ENCODE results near the gene ZSWIM5. TPM values are rescaled to one million over a fixed set of nuclear protein-coding genes. Genes with fewer than 3 reads are reported as not detected.
"Not testable (repeated sequence)": the region's sequence is repeated elsewhere in the genome, so short reads cannot be mapped to it uniquely, and the experiment has no call there.

ZSWIM5 gene
- total RNA-seq, 1 experiment from 2014 or later = 7.9 TPM

GRCh38 chr1:45171575-45171974 lies 34.8 kb downstream of the ZSWIM5 start:
- ChIA-PET POLR2A (no interaction called here), CTCF (no interaction called here)
- ATAC-seq (no peak), DNase-seq (ENCODE audit: low read depth, low spot score) (no peak)
- no TSS peak for BruUV-seq (replicated peaks)
- Histone ChIP-seq H3K9me3 (ENCODE audit: control insufficient read depth, insufficient read depth, low read depth, low read length) (no peaks in the 10 kb centered on the region), H3K27me3 (ENCODE audit: control insufficient read depth, insufficient read depth, low read length) (no peaks in the 10 kb centered on the region), H3K27ac (ENCODE audit: low read length) (no peak overlapping the region), H3K36me3 (ENCODE audit: control insufficient read depth, insufficient read depth, low read length) (no peaks in the 10 kb centered on the region), H3K4me3 (ENCODE audit: low read depth in 2 of 2, low read length in 2 of 2) (no peak overlapping the region), H3K4me1 (ENCODE audit: control insufficient read depth, insufficient read depth, low read length) (peaks cover 14% of the 10 kb centered on the region)
- in situ Hi-C loops (cut with HindIII; ENCODE audit: low pct_unique_long_range_greater_than_20kb, low sequenced_read_pairs) = no loop called here
- intact Hi-C loops (cut with micrococcal nuclease; ENCODE audit: unreplicated experiment) = no loop called here
- TF ChIP-seq TCF7L2 (IDR thresholded peaks at IDR 0.05; ENCODE audit: low read depth, low read length) = no peak
- no peak for TF ChIP-seq SIN3A (IDR thresholded peaks at IDR 0.05; ENCODE audit: borderline replicate concordance, insufficient read depth, low read depth, low read length)
- TF ChIP-seq, protein P1, sequence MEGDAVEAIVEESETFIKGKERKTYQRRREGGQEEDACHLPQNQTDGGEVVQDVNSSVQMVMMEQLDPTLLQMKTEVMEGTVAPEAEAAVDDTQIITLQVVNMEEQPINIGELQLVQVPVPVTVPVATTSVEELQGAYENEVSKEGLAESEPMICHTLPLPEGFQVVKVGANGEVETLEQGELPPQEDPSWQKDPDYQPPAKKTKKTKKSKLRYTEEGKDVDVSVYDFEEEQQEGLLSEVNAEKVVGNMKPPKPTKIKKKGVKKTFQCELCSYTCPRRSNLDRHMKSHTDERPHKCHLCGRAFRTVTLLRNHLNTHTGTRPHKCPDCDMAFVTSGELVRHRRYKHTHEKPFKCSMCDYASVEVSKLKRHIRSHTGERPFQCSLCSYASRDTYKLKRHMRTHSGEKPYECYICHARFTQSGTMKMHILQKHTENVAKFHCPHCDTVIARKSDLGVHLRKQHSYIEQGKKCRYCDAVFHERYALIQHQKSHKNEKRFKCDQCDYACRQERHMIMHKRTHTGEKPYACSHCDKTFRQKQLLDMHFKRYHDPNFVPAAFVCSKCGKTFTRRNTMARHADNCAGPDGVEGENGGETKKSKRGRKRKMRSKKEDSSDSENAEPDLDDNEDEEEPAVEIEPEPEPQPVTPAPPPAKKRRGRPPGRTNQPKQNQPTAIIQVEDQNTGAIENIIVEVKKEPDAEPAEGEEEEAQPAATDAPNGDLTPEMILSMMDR (IDR thresholded peaks at IDR 0.05) = no peak
- TF ChIP-seq, protein P2, sequence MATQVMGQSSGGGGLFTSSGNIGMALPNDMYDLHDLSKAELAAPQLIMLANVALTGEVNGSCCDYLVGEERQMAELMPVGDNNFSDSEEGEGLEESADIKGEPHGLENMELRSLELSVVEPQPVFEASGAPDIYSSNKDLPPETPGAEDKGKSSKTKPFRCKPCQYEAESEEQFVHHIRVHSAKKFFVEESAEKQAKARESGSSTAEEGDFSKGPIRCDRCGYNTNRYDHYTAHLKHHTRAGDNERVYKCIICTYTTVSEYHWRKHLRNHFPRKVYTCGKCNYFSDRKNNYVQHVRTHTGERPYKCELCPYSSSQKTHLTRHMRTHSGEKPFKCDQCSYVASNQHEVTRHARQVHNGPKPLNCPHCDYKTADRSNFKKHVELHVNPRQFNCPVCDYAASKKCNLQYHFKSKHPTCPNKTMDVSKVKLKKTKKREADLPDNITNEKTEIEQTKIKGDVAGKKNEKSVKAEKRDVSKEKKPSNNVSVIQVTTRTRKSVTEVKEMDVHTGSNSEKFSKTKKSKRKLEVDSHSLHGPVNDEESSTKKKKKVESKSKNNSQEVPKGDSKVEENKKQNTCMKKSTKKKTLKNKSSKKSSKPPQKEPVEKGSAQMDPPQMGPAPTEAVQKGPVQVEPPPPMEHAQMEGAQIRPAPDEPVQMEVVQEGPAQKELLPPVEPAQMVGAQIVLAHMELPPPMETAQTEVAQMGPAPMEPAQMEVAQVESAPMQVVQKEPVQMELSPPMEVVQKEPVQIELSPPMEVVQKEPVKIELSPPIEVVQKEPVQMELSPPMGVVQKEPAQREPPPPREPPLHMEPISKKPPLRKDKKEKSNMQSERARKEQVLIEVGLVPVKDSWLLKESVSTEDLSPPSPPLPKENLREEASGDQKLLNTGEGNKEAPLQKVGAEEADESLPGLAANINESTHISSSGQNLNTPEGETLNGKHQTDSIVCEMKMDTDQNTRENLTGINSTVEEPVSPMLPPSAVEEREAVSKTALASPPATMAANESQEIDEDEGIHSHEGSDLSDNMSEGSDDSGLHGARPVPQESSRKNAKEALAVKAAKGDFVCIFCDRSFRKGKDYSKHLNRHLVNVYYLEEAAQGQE (IDR thresholded peaks at IDR 0.05; ENCODE audit: insufficient read depth in 1 of 2, low read depth in 2 of 2, low read length in 1 of 2) = no peak
- no peak for TF ChIP-seq POLR2AphosphoS5 (IDR thresholded peaks at IDR 0.05; ENCODE audit: low read depth, low read length)

DNA sequence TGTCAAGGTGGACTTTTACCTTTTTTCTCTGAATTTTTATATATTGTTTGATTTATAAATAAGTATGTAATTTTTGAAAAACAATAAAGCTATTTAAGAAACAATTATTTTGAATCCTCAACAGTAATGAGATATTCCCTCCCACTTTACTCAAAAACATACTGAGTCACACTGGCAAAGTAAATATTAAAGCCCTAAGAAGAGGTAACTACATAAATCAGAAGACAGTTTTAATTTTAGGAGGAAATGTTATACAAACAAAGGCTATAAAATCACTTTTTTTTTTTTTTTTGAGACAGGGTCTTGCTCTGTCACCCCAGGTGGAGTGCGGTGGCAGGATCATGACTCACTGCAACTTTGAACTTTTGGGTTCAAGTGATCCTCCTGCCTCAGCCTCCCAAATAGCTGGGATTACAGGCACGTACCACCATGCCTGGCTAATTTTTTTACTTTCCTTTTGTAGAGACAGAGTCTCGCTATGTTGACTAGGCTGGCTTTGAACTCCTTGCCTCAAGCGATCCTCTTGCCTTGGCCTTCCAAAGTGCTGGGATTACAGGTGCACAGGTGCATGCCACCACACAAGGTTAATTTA lies 36.2 kb downstream of the ZSWIM5 start:
- Histone ChIP-seq H3K4me3 (ENCODE audit: low read depth in 2 of 2, low read length in 2 of 2) (no peak overlapping the region), H3K4me1 (ENCODE audit: control insufficient read depth, insufficient read depth, low read length) (peaks cover 14% of the 10 kb centered on the region), H3K9me3 (ENCODE audit: control insufficient read depth, insufficient read depth, low read depth, low read length) (no peaks in the 10 kb centered on the region), H3K36me3 (ENCODE audit: control insufficient read depth, insufficient read depth, low read length) (no peaks in the 10 kb centered on the region), H3K27me3 (ENCODE audit: control insufficient read depth, insufficient read depth, low read length) (no peaks in the 10 kb centered on the region), H3K27ac (ENCODE audit: low read length) (no peak overlapping the region)
- CTCF ChIA-PET = no interaction called here
- intact Hi-C loops (cut with micrococcal nuclease; ENCODE audit: unreplicated experiment) = no loop called here
- TF ChIP-seq SIN3A (IDR thresholded peaks at IDR 0.05; ENCODE audit: borderline replicate concordance, insufficient read depth, low read depth, low read length) (no peak), TCF7L2 (IDR thresholded peaks at IDR 0.05; ENCODE audit: low read depth, low read length) (no peak), POLR2AphosphoS5 (IDR thresholded peaks at IDR 0.05; ENCODE audit: low read depth, low read length) (no peak)
- TF ChIP-seq, protein P1 (IDR thresholded peaks at IDR 0.05) = no peak
- TF ChIP-seq, protein P2 (IDR thresholded peaks at IDR 0.05; ENCODE audit: insufficient read depth in 1 of 2, low read depth in 2 of 2, low read length in 1 of 2) = no peak
- POLR2A ChIA-PET = no interaction called here
- DNase-seq (ENCODE audit: low read depth, low spot score) (no peak), ATAC-seq (no peak)
- in situ Hi-C loops (cut with HindIII; ENCODE audit: low pct_unique_long_range_greater_than_20kb, low sequenced_read_pairs) = no loop called here
- no TSS peak for BruUV-seq (replicated peaks)

DNA sequence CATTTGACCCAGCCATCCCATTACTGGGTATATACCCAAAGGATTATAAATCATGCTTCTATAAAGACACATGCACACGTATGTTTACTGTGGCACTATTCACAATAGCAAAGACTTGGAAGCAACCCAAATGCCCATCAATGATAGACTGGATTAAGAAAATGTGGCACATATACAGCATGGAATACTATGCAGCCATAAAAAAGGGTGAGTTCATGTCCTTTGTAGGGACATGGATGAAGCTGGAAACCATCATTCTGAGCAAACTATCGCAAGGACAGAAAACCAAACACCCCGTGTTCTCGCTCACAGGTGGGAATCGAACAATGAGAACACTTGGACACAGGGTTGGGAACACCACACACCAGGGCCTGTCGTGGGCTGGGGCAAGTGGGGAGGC lies 38.5 kb downstream of the ZSWIM5 start:
- POLR2A ChIA-PET; H3K36me3 ChIP-seq (ENCODE audit: control insufficient read depth, insufficient read depth, low read length); intact Hi-C loops (cut with micrococcal nuclease; ENCODE audit: unreplicated experiment); ATAC-seq; H3K9me3 ChIP-seq (ENCODE audit: control insufficient read depth, insufficient read depth, low read depth, low read length); in situ Hi-C loops (cut with HindIII; ENCODE audit: low pct_unique_long_range_greater_than_20kb, low sequenced_read_pairs); H3K27ac ChIP-seq (ENCODE audit: low read length); DNase-seq (ENCODE audit: low read depth, low spot score); CTCF ChIA-PET; BruUV-seq (replicated peaks); H3K27me3 ChIP-seq (ENCODE audit: control insufficient read depth, insufficient read depth, low read length); H3K4me3 ChIP-seq (ENCODE audit: low read depth in 2 of 2, low read length in 2 of 2): not testable (repeated sequence)
- peaks cover 14% of the 10 kb centered on the region for H3K4me1 ChIP-seq (ENCODE audit: control insufficient read depth, insufficient read depth, low read length)
